ENCODE data around the gene STUM. TPM values are rescaled to one million over a fixed set of nuclear protein-coding genes. Genes with fewer than 3 reads are reported as not detected.

The STUM gene
- total RNA-seq, 1 donor from 2014 or later = 0.09 TPM

GRCh38 chr1:226553924-226554282 lies 5.3 kb downstream of the STUM start:
- TF ChIP-seq CTCF (IDR thresholded peaks at IDR 0.05; ENCODE audit: unreplicated experiment) = no peak
- Mint-ChIP-seq H3K4me1 (peaks cover 27% of the 10 kb centered on the region), H3K4me3 (no peak overlapping the region), H3K36me3 (no peaks in the 10 kb centered on the region), H3K27me3 (ENCODE audit: low read depth) (peaks cover 85% of the 10 kb centered on the region), H3K9me3 (peaks cover 7% of the 10 kb centered on the region), H3K27ac (no peak overlapping the region)
- DNase-seq (ENCODE audit: low spot score in 2 of 2, unreplicated experiment in 2 of 2) = no peak

GRCh38 chr1:226555092-226555491 lies 6.5 kb downstream of the STUM start:
- Mint-ChIP-seq H3K27me3 (ENCODE audit: low read depth) (peaks cover 76% of the 10 kb centered on the region), H3K4me1 (peaks cover 19% of the 10 kb centered on the region), H3K9me3 (peaks cover 7% of the 10 kb centered on the region), H3K36me3 (no peaks in the 10 kb centered on the region), H3K4me3 (no peak overlapping the region), H3K27ac (no peak overlapping the region)
- TF ChIP-seq CTCF (IDR thresholded peaks at IDR 0.05; ENCODE audit: unreplicated experiment) = no peak
- DNase-seq (ENCODE audit: low spot score in 2 of 2, unreplicated experiment in 2 of 2) = no peak

GRCh38 chr1:226557424-226557823 lies 8.9 kb downstream of the STUM start:
- DNase-seq (ENCODE audit: low spot score in 2 of 2, unreplicated experiment in 2 of 2) = no peak
- H3K9me3 Mint-ChIP-seq = peaks cover 7% of the 10 kb centered on the region
- no peak overlapping the region for H3K4me3 Mint-ChIP-seq
- no peaks in the 10 kb centered on the region for H3K36me3 Mint-ChIP-seq
- TF ChIP-seq CTCF (IDR thresholded peaks at IDR 0.05; ENCODE audit: unreplicated experiment) = no peak
- H3K27me3 Mint-ChIP-seq (ENCODE audit: low read depth) = peaks cover 66% of the 10 kb centered on the region
- H3K4me1 Mint-ChIP-seq = no peaks in the 10 kb centered on the region
- H3K27ac Mint-ChIP-seq = no peak overlapping the region

GRCh38 chr1:226558036-226558650 lies 9.6 kb downstream of the STUM start:
- Mint-ChIP-seq H3K27me3 (ENCODE audit: low read depth) (peaks cover 59% of the 10 kb centered on the region), H3K36me3 (no peaks in the 10 kb centered on the region), H3K27ac (no peak overlapping the region), H3K4me3 (no peak overlapping the region), H3K4me1 (no peaks in the 10 kb centered on the region), H3K9me3 (peaks cover 7% of the 10 kb centered on the region)
- DNase-seq (ENCODE audit: low spot score in 2 of 2, unreplicated experiment in 2 of 2) = no peak
- TF ChIP-seq CTCF (IDR thresholded peaks at IDR 0.05; ENCODE audit: unreplicated experiment) = no peak

DNA sequence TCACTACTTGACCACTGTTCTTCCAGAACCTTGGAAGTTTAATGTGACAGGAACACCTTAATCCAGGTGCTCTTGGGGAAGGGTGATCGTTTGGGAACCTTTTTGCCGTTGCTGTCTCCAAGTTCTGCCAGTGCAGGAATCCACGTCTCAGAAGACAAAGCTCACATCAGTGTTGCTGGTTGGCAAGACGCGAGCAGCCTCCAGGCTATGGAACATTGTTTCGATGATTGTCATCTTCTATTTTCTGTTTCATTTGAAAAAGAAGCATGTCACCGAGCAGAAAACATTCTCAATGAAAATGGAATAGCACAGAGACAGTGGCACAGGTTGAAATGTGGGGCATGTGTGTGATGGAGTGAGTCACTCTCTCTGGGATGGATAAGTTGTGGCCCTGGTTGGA lies 11.7 kb downstream of the STUM start:
- Mint-ChIP-seq H3K36me3 (no peaks in the 10 kb centered on the region), H3K4me3 (no peak overlapping the region)

More for the DNA sequence above, 11.7 kb downstream of the STUM start:
- no peak for DNase-seq (ENCODE audit: low spot score in 2 of 2, unreplicated experiment in 2 of 2)
- no peak overlapping the region for H3K27ac Mint-ChIP-seq
- peaks cover 7% of the 10 kb centered on the region for H3K9me3 Mint-ChIP-seq
- no peaks in the 10 kb centered on the region for H3K4me1 Mint-ChIP-seq
- H3K27me3 Mint-ChIP-seq (ENCODE audit: low read depth) = peaks cover 44% of the 10 kb centered on the region
- no peak for TF ChIP-seq CTCF (IDR thresholded peaks at IDR 0.05; ENCODE audit: unreplicated experiment)
